HCT116 (cell line): ENCODE measurements around the gene MGAM2. TPM values are rescaled to one million over a fixed set of nuclear protein-coding genes. Genes with fewer than 3 reads are reported as not detected.

Experiments used
- ATAC-seq: fragments of 200-7000 bp; cut with Tn5 transposase; 2 replicates; pipeline ENCODE4 v1.9.1; 2020; ENCODE audit warnings: mild to moderate bottlenecking, moderate library complexity
- BruUV-seq: library from RNA; stranded (reverse); fragments of 400-500 nt; replicated peaks from 2 replicates; lab custom pipeline; 2021; lab: Mats Ljungman, UMichigan
- CTCF ChIA-PET: fragments of 300-600 bp; sonication (Branson Sonifier 250); formaldehyde crosslinking; loops from one replicate; lab custom pipeline; 2021; ENCODE audit warnings: antibody characterized with exemption; lab: Charles Lee
- POLR2A ChIA-PET: fragments of 300-600, 350-600 bp; sonication (Branson Sonifier 250); formaldehyde crosslinking; loops from one replicate; lab custom pipeline; 2021; ENCODE audit warnings: antibody characterized with exemption; lab: Charles Lee
- RAD21 ChIA-PET, 2 experiments: fragments of 300-600 bp; sonication (Branson Sonifier 250); formaldehyde crosslinking; loops; one replicate each; lab custom pipeline; 2023; ENCODE audit warnings: low total read pairs in 2 of 2; ENCODE audit not compliant: uncharacterized antibody in 2 of 2, unreplicated experiment in 2 of 2, low non-redundant PET in 1 of 2; lab: Charles Lee
- DNase-seq: peaks from one replicate; pipeline ENCODE4 v3.0.0-alpha.2; 2010; ENCODE audit warnings: low read depth, low spot score
- H2AFZ ChIP-seq: fragments of 200-600 bp; shearing (Covaris generic), sonication (generic); 2 replicates; pipeline ENCODE4 v1.6.1; 2017; ENCODE audit warnings: low read depth, mixed run types, mixed read lengths, antibody characterized with exemption, low read length; ENCODE audit not compliant: poor library complexity, severe bottlenecking
- H3K27ac ChIP-seq: 2 replicates; pipeline ENCODE4 v1.5.1; 2012; ENCODE audit warnings: low read depth, low read length
- H3K27me3 ChIP-seq: fragments of 200-600 bp; sonication (generic); 2 replicates; pipeline ENCODE4 v1.6.1; 2016; ENCODE audit warnings: mixed run types, low read length, mixed read lengths; ENCODE audit not compliant: insufficient read depth
- H3K36me3 ChIP-seq, 2 experiments: fragments of 200-500 bp in 1 of 2; fragments of 200-600 bp in 1 of 2; sonication (Bioruptor generic) in 1 of 2; sonication (generic) in 1 of 2; 2 replicates each; pipeline versions ENCODE4 v1.5.1 to v1.6.1; 2014 to 2016; ENCODE audit warnings: low read length in 2 of 2, inconsistent platforms in 1 of 2, mixed read lengths in 1 of 2, mixed run types in 1 of 2; ENCODE audit not compliant: insufficient read depth in 2 of 2, control insufficient read depth in 1 of 2
- H3K4me1 ChIP-seq, 2 experiments: fragments of 200-600 bp in 1 of 2; sonication (generic) in 1 of 2; 2 replicates each; pipeline versions ENCODE4 v1.5.1 to v1.6.1; 2012 to 2017; ENCODE audit warnings: low read length in 2 of 2, inconsistent platforms in 1 of 2, mild to moderate bottlenecking in 1 of 2, mixed read lengths in 1 of 2, mixed run types in 1 of 2, moderate library complexity in 1 of 2; ENCODE audit not compliant: insufficient read depth in 2 of 2, control insufficient read depth in 1 of 2
- H3K4me2 ChIP-seq: fragments of 200-600 bp; sonication (generic); 2 replicates; pipeline ENCODE4 v1.6.1; 2017; ENCODE audit warnings: mixed run types, low read length, mixed read lengths
- H3K4me3 ChIP-seq, 2 experiments: fragments of 200-600 bp in 1 of 2; sonication (generic) in 1 of 2; replicated peaks in 1 of 2; 2 replicates each; pipeline ENCODE4 v1.5.1; 2011 to 2016; ENCODE audit warnings: low read length in 2 of 2, control low read depth in 1 of 2, low read depth in 1 of 2, mild to moderate bottlenecking in 1 of 2, mixed read lengths in 1 of 2, mixed run types in 1 of 2
- H3K79me2 ChIP-seq: fragments of 200-600 bp; sonication (generic); 2 replicates; pipeline ENCODE4 v1.6.1; 2017; ENCODE audit warnings: mild to moderate bottlenecking, mixed run types, low read length, moderate library complexity, mixed read lengths; ENCODE audit not compliant: insufficient read depth
- H3K9ac ChIP-seq: fragments of 200-600 bp; sonication (generic); 2 replicates; pipeline ENCODE4 v1.6.1; 2016; ENCODE audit warnings: low read length, mixed read lengths
- H3K9me2 ChIP-seq: fragments of 200-600 bp; sonication (generic), shearing (Covaris generic); 2 replicates; pipeline ENCODE4 v1.6.1; 2017; ENCODE audit warnings: mixed run types, mild to moderate bottlenecking, moderate library complexity; ENCODE audit not compliant: insufficient read depth
- H3K9me3 ChIP-seq, 2 experiments: fragments of 200-500 bp in 1 of 2; fragments of 200-600 bp in 1 of 2; sonication (Bioruptor generic) in 1 of 2; sonication (generic) in 1 of 2; 2 replicates each; pipeline ENCODE4 v1.6.1; 2014 to 2017; ENCODE audit warnings: low read length in 2 of 2, mixed read lengths in 2 of 2, inconsistent platforms in 1 of 2, low read depth in 1 of 2, mild to moderate bottlenecking in 1 of 2, mixed run types in 1 of 2, moderate library complexity in 1 of 2; ENCODE audit not compliant: control insufficient read depth in 1 of 2, insufficient read depth in 1 of 2
- H4K20me1 ChIP-seq: fragments of 200-600 bp; sonication (generic), shearing (Covaris generic); 2 replicates; pipeline ENCODE4 v1.6.1; 2017; ENCODE audit warnings: mixed run types, mild to moderate bottlenecking, moderate library complexity; ENCODE audit not compliant: insufficient read depth
- CBX3 ChIP-seq: IDR thresholded peaks from 2 replicates; pipeline ENCODE4 v1.6.1; 2012; ENCODE audit warnings: low read depth
- EGR1 ChIP-seq: IDR thresholded peaks from 2 replicates; pipeline ENCODE4 v1.6.1; 2012; ENCODE audit warnings: low read depth
- EZH2 ChIP-seq: fragments of 200-600 bp; sonication (generic); IDR thresholded peaks from 2 replicates; pipeline ENCODE4 v1.6.1; 2017; ENCODE audit warnings: antibody characterized with exemption, mixed run types
- FOSL1 ChIP-seq: IDR thresholded peaks from 2 replicates; pipeline ENCODE4 v1.6.1; 2012; ENCODE audit warnings: low read depth
- JUND ChIP-seq: IDR thresholded peaks from 2 replicates; pipeline ENCODE4 v1.6.1; 2012
- POLR2A ChIP-seq: IDR thresholded peaks from 2 replicates; pipeline ENCODE4 v1.7.0; 2011; ENCODE audit warnings: borderline replicate concordance; ENCODE audit not compliant: insufficient read depth, insufficient read length; ENCODE audit errors: extremely low read depth
- POLR2AphosphoS5 ChIP-seq: IDR thresholded peaks from 2 replicates; pipeline ENCODE4 v1.6.1; 2011; ENCODE audit warnings: mild to moderate bottlenecking, low read depth, low read length, moderate library complexity
- RAD21 ChIP-seq: IDR thresholded peaks from 2 replicates; pipeline ENCODE4 v1.6.1; 2012; ENCODE audit warnings: low read depth, mild to moderate bottlenecking
- SIN3A ChIP-seq: IDR thresholded peaks from 2 replicates; pipeline ENCODE4 v1.6.1; 2012; ENCODE audit warnings: low read depth
- SP1 ChIP-seq: IDR thresholded peaks from 2 replicates; pipeline ENCODE4 v1.6.1; 2012; ENCODE audit warnings: low read depth
- SRF ChIP-seq: IDR thresholded peaks from 2 replicates; pipeline ENCODE4 v1.6.1; 2012; ENCODE audit warnings: low read depth
- TCF7L2 ChIP-seq: IDR thresholded peaks from 2 replicates; pipeline ENCODE4 v1.7.0; 2011; ENCODE audit warnings: borderline replicate concordance, inconsistent platforms; ENCODE audit not compliant: insufficient read depth, insufficient read length; ENCODE audit errors: extremely low read depth
- YY1 ChIP-seq: IDR thresholded peaks from 2 replicates; pipeline ENCODE4 v1.6.1; 2011; ENCODE audit warnings: low read length, low read depth, moderate library complexity, mild to moderate bottlenecking; ENCODE audit not compliant: insufficient replicate concordance; ENCODE audit errors: extremely low read depth
- ZFX ChIP-seq: fragments of 450-650 bp; IDR thresholded peaks from 2 replicates; pipeline ENCODE4 v1.6.1; 2017
- ZNF274 ChIP-seq: fragments of 200-500 bp; sonication (Bioruptor generic); IDR thresholded peaks from 2 replicates; pipeline ENCODE4 v1.6.1; 2014; ENCODE audit warnings: mild to moderate bottlenecking, low read depth, low read length, inconsistent platforms
- intact Hi-C: fragments of 100-400 bp; cut with micrococcal nuclease; formaldehyde crosslinking; loops from 2 replicates; pipeline ENCODE4 v1.10.0; 2022
- total RNA-seq: library from RNA; stranded (reverse); gene quantifications from one replicate; pipeline ENCODE4 v1.2.1, GENCODE V29; 2021; ENCODE audit not compliant: unreplicated experiment
- TF ChIP-seq, protein P1 (sequence below): IDR thresholded peaks from 2 replicates; pipeline ENCODE4 v1.6.1; 2012; ENCODE audit warnings: low read depth
- TF ChIP-seq, protein P2 (sequence below), 3 experiments: fragments of 200-600 bp in 1 of 3; sonication (generic) in 1 of 3; IDR thresholded peaks in 2 of 3; conservative IDR thresholded peaks in 1 of 3; 2 replicates each; pipeline ENCODE4 v1.5.1; 2012 to 2017; ENCODE audit warnings: low read depth in 2 of 3, low read length in 2 of 3, antibody characterized with exemption in 1 of 3, borderline replicate concordance in 1 of 3, control low read depth in 1 of 3, mild to moderate bottlenecking in 1 of 3, mixed read lengths in 1 of 3, mixed run types in 1 of 3, moderate library complexity in 1 of 3; ENCODE audit not compliant: insufficient read depth in 1 of 3
- TF ChIP-seq, protein P3 (sequence below): IDR thresholded peaks from 2 replicates; pipeline ENCODE4 v1.6.1; 2012
- TF ChIP-seq, protein P4 (sequence below): IDR thresholded peaks from 2 replicates; pipeline ENCODE4 v1.6.1; 2012
- TF ChIP-seq, protein P5 (sequence below): IDR thresholded peaks from 2 replicates; pipeline ENCODE4 v1.6.1; 2011; ENCODE audit warnings: mild to moderate bottlenecking, low read length, moderate library complexity; ENCODE audit not compliant: insufficient replicate concordance; ENCODE audit errors: extremely low read depth

The MGAM2 gene
- total RNA-seq, 1 experiment from 2014 or later, result 0.05 TPM

DNA sequence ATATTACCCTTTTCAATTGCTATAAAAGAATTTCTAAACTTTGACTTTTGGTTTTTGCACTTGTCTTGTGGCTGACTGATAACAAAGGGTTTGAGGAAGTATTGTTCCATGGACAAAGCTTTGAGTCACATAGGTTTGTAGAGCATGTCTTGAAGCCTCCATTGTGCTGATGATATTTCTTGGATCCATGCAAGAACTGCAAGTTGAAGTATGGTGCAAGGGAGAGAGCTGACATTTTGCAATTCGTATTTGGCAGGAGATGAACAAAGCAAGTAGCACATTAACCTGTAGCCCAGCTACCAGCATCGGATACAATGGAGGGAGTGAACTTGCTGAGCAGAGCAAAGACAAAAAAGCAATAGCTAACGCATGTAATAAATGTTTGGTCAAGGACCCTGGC, 23.4 kb downstream of the MGAM2 start:
- ChIA-PET CTCF (interaction anchor here (1.1 to 1.6 kb wide), 2 partner anchors 158 to 160 kb away, joined by 3 to 5 read pairs; no protein-coding TSS in a partner anchor), POLR2A (no interaction called here), RAD21 (no interaction called here)
- H3K4me1 ChIP-seq, result no peaks in the 10 kb centered on the region
- H3K9ac ChIP-seq, result no peak overlapping the region
- no peaks in the 10 kb centered on the region; the same call in 1 of the 2 replicates for H3K27me3 ChIP-seq
- no peak overlapping the region for H3K4me3 ChIP-seq
- H3K27ac ChIP-seq, result no peak overlapping the region
- no peak for DNase-seq
- ATAC-seq, result no peak
- TF ChIP-seq ZNF274, result no peak
- TF ChIP-seq RAD21, result no peak
- no peak for TF ChIP-seq FOSL1
- no peak for TF ChIP-seq YY1
- TF ChIP-seq, protein P1, sequence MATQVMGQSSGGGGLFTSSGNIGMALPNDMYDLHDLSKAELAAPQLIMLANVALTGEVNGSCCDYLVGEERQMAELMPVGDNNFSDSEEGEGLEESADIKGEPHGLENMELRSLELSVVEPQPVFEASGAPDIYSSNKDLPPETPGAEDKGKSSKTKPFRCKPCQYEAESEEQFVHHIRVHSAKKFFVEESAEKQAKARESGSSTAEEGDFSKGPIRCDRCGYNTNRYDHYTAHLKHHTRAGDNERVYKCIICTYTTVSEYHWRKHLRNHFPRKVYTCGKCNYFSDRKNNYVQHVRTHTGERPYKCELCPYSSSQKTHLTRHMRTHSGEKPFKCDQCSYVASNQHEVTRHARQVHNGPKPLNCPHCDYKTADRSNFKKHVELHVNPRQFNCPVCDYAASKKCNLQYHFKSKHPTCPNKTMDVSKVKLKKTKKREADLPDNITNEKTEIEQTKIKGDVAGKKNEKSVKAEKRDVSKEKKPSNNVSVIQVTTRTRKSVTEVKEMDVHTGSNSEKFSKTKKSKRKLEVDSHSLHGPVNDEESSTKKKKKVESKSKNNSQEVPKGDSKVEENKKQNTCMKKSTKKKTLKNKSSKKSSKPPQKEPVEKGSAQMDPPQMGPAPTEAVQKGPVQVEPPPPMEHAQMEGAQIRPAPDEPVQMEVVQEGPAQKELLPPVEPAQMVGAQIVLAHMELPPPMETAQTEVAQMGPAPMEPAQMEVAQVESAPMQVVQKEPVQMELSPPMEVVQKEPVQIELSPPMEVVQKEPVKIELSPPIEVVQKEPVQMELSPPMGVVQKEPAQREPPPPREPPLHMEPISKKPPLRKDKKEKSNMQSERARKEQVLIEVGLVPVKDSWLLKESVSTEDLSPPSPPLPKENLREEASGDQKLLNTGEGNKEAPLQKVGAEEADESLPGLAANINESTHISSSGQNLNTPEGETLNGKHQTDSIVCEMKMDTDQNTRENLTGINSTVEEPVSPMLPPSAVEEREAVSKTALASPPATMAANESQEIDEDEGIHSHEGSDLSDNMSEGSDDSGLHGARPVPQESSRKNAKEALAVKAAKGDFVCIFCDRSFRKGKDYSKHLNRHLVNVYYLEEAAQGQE, result no peak
- no peak for TF ChIP-seq POLR2AphosphoS5
- no peak for TF ChIP-seq SP1
- no peak for TF ChIP-seq SIN3A
- TF ChIP-seq, protein P2, sequence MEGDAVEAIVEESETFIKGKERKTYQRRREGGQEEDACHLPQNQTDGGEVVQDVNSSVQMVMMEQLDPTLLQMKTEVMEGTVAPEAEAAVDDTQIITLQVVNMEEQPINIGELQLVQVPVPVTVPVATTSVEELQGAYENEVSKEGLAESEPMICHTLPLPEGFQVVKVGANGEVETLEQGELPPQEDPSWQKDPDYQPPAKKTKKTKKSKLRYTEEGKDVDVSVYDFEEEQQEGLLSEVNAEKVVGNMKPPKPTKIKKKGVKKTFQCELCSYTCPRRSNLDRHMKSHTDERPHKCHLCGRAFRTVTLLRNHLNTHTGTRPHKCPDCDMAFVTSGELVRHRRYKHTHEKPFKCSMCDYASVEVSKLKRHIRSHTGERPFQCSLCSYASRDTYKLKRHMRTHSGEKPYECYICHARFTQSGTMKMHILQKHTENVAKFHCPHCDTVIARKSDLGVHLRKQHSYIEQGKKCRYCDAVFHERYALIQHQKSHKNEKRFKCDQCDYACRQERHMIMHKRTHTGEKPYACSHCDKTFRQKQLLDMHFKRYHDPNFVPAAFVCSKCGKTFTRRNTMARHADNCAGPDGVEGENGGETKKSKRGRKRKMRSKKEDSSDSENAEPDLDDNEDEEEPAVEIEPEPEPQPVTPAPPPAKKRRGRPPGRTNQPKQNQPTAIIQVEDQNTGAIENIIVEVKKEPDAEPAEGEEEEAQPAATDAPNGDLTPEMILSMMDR (IDR thresholded peaks at IDR 0.05 in 2 of 3, conservative IDR thresholded peaks at IDR 0.05 in 1 of 3; ENCODE audit: borderline replicate concordance in 1 of 3, insufficient read depth in 1 of 3, low read depth in 2 of 3, low read length in 2 of 3), result no peak
- no peak for TF ChIP-seq EZH2
- TF ChIP-seq POLR2A, result no peak
- TF ChIP-seq EGR1, result no peak
- TF ChIP-seq, protein P3, sequence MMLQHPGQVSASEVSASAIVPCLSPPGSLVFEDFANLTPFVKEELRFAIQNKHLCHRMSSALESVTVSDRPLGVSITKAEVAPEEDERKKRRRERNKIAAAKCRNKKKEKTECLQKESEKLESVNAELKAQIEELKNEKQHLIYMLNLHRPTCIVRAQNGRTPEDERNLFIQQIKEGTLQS, result no peak
- TF ChIP-seq JUND, result no peak
- TF ChIP-seq, protein P4, sequence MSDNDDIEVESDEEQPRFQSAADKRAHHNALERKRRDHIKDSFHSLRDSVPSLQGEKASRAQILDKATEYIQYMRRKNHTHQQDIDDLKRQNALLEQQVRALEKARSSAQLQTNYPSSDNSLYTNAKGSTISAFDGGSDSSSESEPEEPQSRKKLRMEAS, result no peak
- no peak for TF ChIP-seq TCF7L2
- TF ChIP-seq ZFX, result no peak
- TF ChIP-seq SRF, result no peak
- TF ChIP-seq, protein P5, sequence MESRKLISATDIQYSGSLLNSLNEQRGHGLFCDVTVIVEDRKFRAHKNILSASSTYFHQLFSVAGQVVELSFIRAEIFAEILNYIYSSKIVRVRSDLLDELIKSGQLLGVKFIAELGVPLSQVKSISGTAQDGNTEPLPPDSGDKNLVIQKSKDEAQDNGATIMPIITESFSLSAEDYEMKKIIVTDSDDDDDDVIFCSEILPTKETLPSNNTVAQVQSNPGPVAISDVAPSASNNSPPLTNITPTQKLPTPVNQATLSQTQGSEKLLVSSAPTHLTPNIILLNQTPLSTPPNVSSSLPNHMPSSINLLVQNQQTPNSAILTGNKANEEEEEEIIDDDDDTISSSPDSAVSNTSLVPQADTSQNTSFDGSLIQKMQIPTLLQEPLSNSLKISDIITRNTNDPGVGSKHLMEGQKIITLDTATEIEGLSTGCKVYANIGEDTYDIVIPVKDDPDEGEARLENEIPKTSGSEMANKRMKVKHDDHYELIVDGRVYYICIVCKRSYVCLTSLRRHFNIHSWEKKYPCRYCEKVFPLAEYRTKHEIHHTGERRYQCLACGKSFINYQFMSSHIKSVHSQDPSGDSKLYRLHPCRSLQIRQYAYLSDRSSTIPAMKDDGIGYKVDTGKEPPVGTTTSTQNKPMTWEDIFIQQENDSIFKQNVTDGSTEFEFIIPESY, result no peak
- TF ChIP-seq CBX3, result no peak
- no peak overlapping the region for H3K4me2 ChIP-seq
- no peaks in the 10 kb centered on the region for H3K36me3 ChIP-seq
- no peaks in the 10 kb centered on the region for H3K9me2 ChIP-seq
- no TSS peak for BruUV-seq
- no peaks in the 10 kb centered on the region for H3K9me3 ChIP-seq
- intact Hi-C loops, result no loop called here
- no peak overlapping the region for H2AFZ ChIP-seq
- no peaks in the 10 kb centered on the region for H3K79me2 ChIP-seq
- no peaks in the 10 kb centered on the region for H4K20me1 ChIP-seq
